ENCODE results near the gene TICAM2. TPM values are rescaled to one million over a fixed set of nuclear protein-coding genes. Genes with fewer than 3 reads are reported as not detected.

The TICAM2 gene
- total and polyA plus RNA-seq, 10 of the 15 experiments (the other 5 are each of a cell fraction or from before 2014, with no cell fraction given), result 0.14 to 7.0 (median 2.9) TPM

- POLR2A ChIA-PET, result interaction anchor here (1.0 to 2.5 kb wide), 8 partner anchors 9 to 58 kb away, joined by 3 to 27 read pairs (median 6); partner anchors contain the start of gene TMED7
- no peak for ATAC-seq
These were observed 1.5 kb downstream of the TICAM2 start for GRCh38 chr5:115600766-115601165.

More at GRCh38 chr5:115600766-115601165, 1.5 kb downstream of the TICAM2 start:
- H3K9ac ChIP-seq (ENCODE audit: control insufficient read depth, insufficient read depth, low read length), result peak overlapping the region; percentile 87; the same call in 1 of the 2 replicates
- peaks cover 32% of the 10 kb centered on the region for H3K79me2 ChIP-seq (ENCODE audit: control insufficient read depth, insufficient read depth, low read length)
- peak overlapping the region; percentile 94; the same call in 1 of the 2 replicates for H3K27ac ChIP-seq (ENCODE audit: control insufficient read depth, insufficient read depth)
- peak overlapping the region; percentile 83 for H3K4me2 ChIP-seq (ENCODE audit: control insufficient read depth, insufficient read depth)
- WGBS (ENCODE audit: insufficient coverage, insufficient replicate concordance, low lambda C conversion rate, missing lambda C conversion rate), result 62% methylated on average over 3 of the region's 3 CpGs
- SMC1A ChIA-PET (ENCODE audit: uncharacterized antibody, unreplicated experiment), result interaction anchor here (0.7 to 7.6 kb wide), 11 partner anchors 11 to 474 kb away, joined by 3 to 48 read pairs (median 5); partner anchors contain the start of gene TMED7
- H2AFZ ChIP-seq (ENCODE audit: control insufficient read depth, low read depth, low read length), result no peak overlapping the region
- H3K4me3 ChIP-seq, result peak overlapping the region; percentile 66; the same call in 1 of the 2 replicates
- peaks cover 22% of the 10 kb centered on the region for H3K4me1 ChIP-seq (ENCODE audit: control insufficient read depth, insufficient read depth, low read length)
- H3K27me3 ChIP-seq (replicated peaks in 1 of 2; ENCODE audit: control insufficient read depth in 2 of 2, insufficient read depth in 2 of 2, low read length in 1 of 2), result no peaks in the 10 kb centered on the region
- H4K20me1 ChIP-seq (ENCODE audit: control insufficient read depth, insufficient read depth), result no peaks in the 10 kb centered on the region
- CTCF ChIA-PET, result interaction anchor here (1.1 to 6.2 kb wide), 8 partner anchors 10 to 239 kb away, joined by 3 to 38 read pairs (median 4); no protein-coding TSS in a partner anchor
- in situ Hi-C loops (cut with MboI) (no loop called here), intact Hi-C loops (cut with micrococcal nuclease; ENCODE audit: unreplicated experiment) (no loop called here)
- DNase-seq (ENCODE audit: low read depth, low spot score) (no peak), FAIRE-seq (no peak)
- no TSS peak for BruUV-seq (replicated peaks)
- no peaks in the 10 kb centered on the region for H3K9me3 ChIP-seq (replicated peaks; ENCODE audit: control insufficient read depth, insufficient read depth, low read length)
- H3K36me3 ChIP-seq (ENCODE audit: control insufficient read depth in 2 of 2, insufficient read depth in 2 of 2, low read length in 1 of 2), result no peaks in the 10 kb centered on the region
- TF ChIP-seq MTA3 (IDR thresholded peaks at IDR 0.05; ENCODE audit: borderline replicate concordance, low read length), result no peak
- no peak for TF ChIP-seq MTA2 (IDR thresholded peaks at IDR 0.05; ENCODE audit: low read depth)
- TF ChIP-seq CTCF (IDR thresholded peaks at IDR 0.05 in 2 of 3, conservative IDR thresholded peaks at IDR 0.05 in 1 of 3; ENCODE audit: control insufficient read depth in 2 of 3, extremely low read depth in 1 of 3, insufficient read depth in 1 of 3, low read depth in 3 of 3, low read length in 3 of 3), result no peak
- no peak for TF ChIP-seq RCOR1 (conservative IDR thresholded peaks at IDR 0.05; ENCODE audit: low read depth, low read length)
- TF ChIP-seq ZBTB11 (CRISPR knock-in tag; IDR thresholded peaks at IDR 0.05), result no peak
- TF ChIP-seq SKIL (IDR thresholded peaks at IDR 0.05; ENCODE audit: low read depth, poor library complexity, severe bottlenecking), result no peak
- TF ChIP-seq NR2C1 (IDR thresholded peaks at IDR 0.05), result no peak
- RAD21 ChIA-PET (ENCODE audit: unreplicated experiment), result interaction anchor here (1.0 to 3.8 kb wide), 7 partner anchors 10 to 60 kb away, joined by 3 to 22 read pairs (median 5); no protein-coding TSS in a partner anchor

All from GM12878 (cell line).